ENCODE results near the gene CALM1.

The CALM1 gene

GRCh38 chr14:90408713-90409112 lies 11.9 kb downstream of the CALM1 start:
- no peak for DNase-seq

GRCh38 chr14:90409209-90409730 lies 12.4 kb downstream of the CALM1 start:
- ATAC-seq (no peak), DNase-seq (no peak)

More at GRCh38 chr14:90408713-90409112, 11.9 kb downstream of the CALM1 start:
- no peak for ATAC-seq

GRCh38 chr14:90412058-90412457 lies 15.2 kb downstream of the CALM1 start:
- ATAC-seq: no peak
- DNase-seq: no peak

GRCh38 chr14:90416720-90417119 lies 19.9 kb downstream of the CALM1 start:
- ATAC-seq (no peak), DNase-seq (no peak)

- ATAC-seq: no peak
- DNase-seq: no peak
Observed at GRCh38 chr14:90418053-90418452, 21.2 kb downstream of the CALM1 start.

GRCh38 chr14:90419200-90419599 lies 22.4 kb downstream of the CALM1 start:
- ATAC-seq (no peak), DNase-seq (no peak)

GRCh38 chr14:90421001-90421631 lies 24.3 kb downstream of the CALM1 start:
- no peak for DNase-seq
- ATAC-seq: no peak

- ATAC-seq (no peak), DNase-seq (no peak)
Observed at GRCh38 chr14:90421632-90422020, 24.8 kb downstream of the CALM1 start.

- ATAC-seq (peak; percentile 15), DNase-seq (no peak)
Observed at GRCh38 chr14:90423166-90423565, 26.3 kb downstream of the CALM1 start.

GRCh38 chr14:90424075-90424474 lies 27.2 kb downstream of the CALM1 start:
- no peak for ATAC-seq
- no peak for DNase-seq

GRCh38 chr14:90424686-90425372 lies 28.0 kb downstream of the CALM1 start:
- ATAC-seq (no peak), DNase-seq (no peak)

- ATAC-seq: no peak
- DNase-seq: no peak
Observed at GRCh38 chr14:90425373-90425879, 28.6 kb downstream of the CALM1 start.

- no peak for DNase-seq
- no peak for ATAC-seq
Observed at GRCh38 chr14:90426031-90426540, 29.3 kb downstream of the CALM1 start.

GRCh38 chr14:90426663-90427062 lies 29.8 kb downstream of the CALM1 start:
- DNase-seq (no peak), ATAC-seq (no peak)

GRCh38 chr14:90427848-90428426 lies 31.1 kb downstream of the CALM1 start:
- ATAC-seq: no peak
- DNase-seq: no peak

- ATAC-seq: no peak
- DNase-seq: no peak
Observed at GRCh38 chr14:90428676-90429075, 31.8 kb downstream of the CALM1 start.

GRCh38 chr14:90429236-90429635 lies 32.4 kb downstream of the CALM1 start:
- ATAC-seq (no peak), DNase-seq (no peak)

- ATAC-seq (no peak), DNase-seq (no peak)
Observed at GRCh38 chr14:90429754-90430153, 32.9 kb downstream of the CALM1 start.

GRCh38 chr14:90434370-90435020 lies 37.7 kb downstream of the CALM1 start:
- DNase-seq: no peak
- no peak for ATAC-seq

- no peak for ATAC-seq
- DNase-seq: no peak
Observed at GRCh38 chr14:90438841-90439240, 42.0 kb downstream of the CALM1 start.

- ATAC-seq: no peak
- no peak for DNase-seq
Observed at GRCh38 chr14:90440021-90440451, 43.2 kb downstream of the CALM1 start.

- no peak for DNase-seq
- ATAC-seq: no peak
Observed at GRCh38 chr14:90440592-90440991, 43.8 kb downstream of the CALM1 start.

Data from stimulated activated naive CD8-positive, alpha-beta T cell treated with anti-CD3 and anti-CD28 coated beads, Interleukin-15, Interleukin-2, amounts not matched to agents 100 U/mL and 50 U/mL, for 24 hours (primary cell).